SU-DHL-6 (cell line): ENCODE data around the gene ONECUT3.

ENCODE experiments used
- H2AFZ ChIP-seq: fragments of 200-600 bp; sonication (generic); 2 replicates; pipeline ENCODE4 v1.6.1; 2014; ENCODE audit warnings: low read depth, mild to moderate bottlenecking, moderate library complexity, mixed read lengths, antibody characterized with exemption, low read length; ENCODE audit not compliant: severe bottlenecking
- H3F3A ChIP-seq: fragments of 200-600 bp; shearing (Covaris generic); 2 replicates; pipeline ENCODE4 v1.6.0; 2016; ENCODE audit warnings: antibody characterized with exemption, mild to moderate bottlenecking; ENCODE audit not compliant: insufficient read depth
- H3K27ac ChIP-seq: fragments of 200-600 bp; sonication (generic); 2 replicates; pipeline ENCODE4 v1.5.1; 2016; ENCODE audit warnings: low read depth, mild to moderate bottlenecking, low read length, moderate library complexity, mixed read lengths
- H3K27me3 ChIP-seq: fragments of 200-600 bp; sonication (generic), shearing (Covaris generic); 2 replicates; pipeline ENCODE4 v1.6.0; 2014; ENCODE audit warnings: mild to moderate bottlenecking, low read length
- H3K36me3 ChIP-seq: fragments of 200-600 bp; sonication (generic); 2 replicates; pipeline ENCODE4 v1.6.1; 2014; ENCODE audit warnings: mild to moderate bottlenecking, low read length, mixed read lengths
- H3K4me2 ChIP-seq: fragments of 300-600, 200-600 bp; shearing (Covaris generic), sonication (generic); 2 replicates; pipeline ENCODE4 v1.6.0; 2014; ENCODE audit warnings: low read length, low read depth, mild to moderate bottlenecking; ENCODE audit not compliant: poor library complexity, severe bottlenecking
- H3K4me3 ChIP-seq: fragments of 200-600 bp; sonication (generic); 2 replicates; pipeline ENCODE4 v1.5.1; 2014; ENCODE audit warnings: antibody characterized with exemption, low read length, mild to moderate bottlenecking, mixed read lengths; ENCODE audit not compliant: insufficient read depth, poor library complexity, severe bottlenecking
- H3K79me2 ChIP-seq: fragments of 200-600 bp; sonication (generic); 2 replicates; pipeline ENCODE4 v1.6.1; 2014; ENCODE audit warnings: mild to moderate bottlenecking, low read length, moderate library complexity; ENCODE audit not compliant: insufficient read depth
- H3K9ac ChIP-seq: fragments of 200-600 bp; sonication (generic); 2 replicates; pipeline ENCODE4 v1.7.0; 2014; ENCODE audit warnings: mild to moderate bottlenecking, low read length
- H3K9me2 ChIP-seq: fragments of 200-600 bp; sonication (generic); replicated peaks from 2 replicates; pipeline ENCODE4 v1.6.1; 2014; ENCODE audit warnings: low read length; ENCODE audit not compliant: insufficient read depth
- H3K9me3 ChIP-seq: fragments of 200-600 bp; sonication (generic); 2 replicates; pipeline ENCODE4 v1.6.1; 2014; ENCODE audit warnings: low read length, mixed read lengths; ENCODE audit not compliant: insufficient read depth
- H4K20me1 ChIP-seq: fragments of 200-600 bp; sonication (generic); 2 replicates; pipeline ENCODE4 v1.6.1; 2014; ENCODE audit warnings: low read depth, mild to moderate bottlenecking, antibody characterized with exemption, low read length, moderate library complexity, mixed read lengths
- CTCF ChIP-seq: fragments of 200-600 bp; sonication (generic); IDR thresholded peaks from one replicate; pipeline ENCODE4 v1.5.1; 2017; ENCODE audit warnings: antibody characterized with exemption, mild to moderate bottlenecking, low read length, moderate library complexity; ENCODE audit not compliant: insufficient read depth, poor library complexity, severe bottlenecking
- EZH2phosphoT487 ChIP-seq: fragments of 200-600 bp; sonication (generic), shearing (Covaris generic); conservative IDR thresholded peaks from 2 replicates; pipeline ENCODE4 v1.6.1; 2018; ENCODE audit warnings: mild to moderate bottlenecking, antibody characterized with exemption, low read length, moderate library complexity, mixed read lengths

Gene ONECUT3

DNA sequence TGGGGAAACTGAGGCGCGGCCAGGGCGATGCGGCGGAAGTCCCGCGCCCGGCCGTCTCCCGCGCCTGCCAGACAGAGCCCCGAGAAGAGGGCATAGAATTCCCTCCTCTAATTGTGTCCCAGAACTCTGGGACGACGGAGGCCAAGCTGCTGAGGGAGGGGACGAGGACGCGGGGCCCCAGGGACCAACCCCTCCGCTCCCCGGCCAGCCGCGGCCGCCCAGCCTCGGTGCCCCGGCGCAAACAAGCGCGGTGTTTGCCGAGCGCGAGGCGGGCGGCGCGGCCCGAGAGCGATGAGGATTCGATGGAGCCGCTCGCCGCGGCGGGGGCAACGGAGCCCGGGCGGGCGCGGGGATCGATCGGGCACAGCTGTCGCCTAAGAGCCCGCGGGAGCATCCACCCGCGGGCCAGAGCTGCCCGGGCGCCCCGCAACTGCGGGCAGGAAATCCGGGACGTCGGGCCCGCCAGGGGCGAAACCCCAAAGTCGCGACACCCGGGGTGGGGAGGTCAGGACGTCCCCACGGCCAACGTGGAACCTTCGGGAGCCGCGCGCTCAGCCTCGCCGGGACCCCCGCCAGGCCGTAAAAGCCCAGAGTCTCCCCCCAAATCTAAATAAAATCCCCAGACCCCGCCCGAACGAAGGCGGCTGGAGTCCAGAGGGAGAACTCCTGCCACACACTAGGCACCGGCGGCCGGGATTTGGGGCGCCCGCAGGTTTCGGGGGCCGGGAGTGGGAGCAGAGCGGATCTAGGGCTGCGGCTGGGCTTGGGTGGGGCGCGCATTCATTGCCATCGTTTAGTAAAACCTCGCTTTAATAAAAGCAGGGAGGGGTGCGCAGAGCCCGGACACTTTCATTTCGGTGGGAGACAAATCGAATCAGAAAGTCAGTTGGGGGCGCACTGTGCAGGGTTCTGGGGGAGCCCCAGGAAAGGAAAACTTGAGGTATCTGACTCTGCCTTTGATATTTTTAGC lies 3.6 kb upstream of the ONECUT3 start:
- no peak for TF ChIP-seq EZH2phosphoT487
- no peak for TF ChIP-seq CTCF
- Histone ChIP-seq H3K79me2 (no peaks in the 10 kb centered on the region), H3K4me3 (no peak overlapping the region), H2AFZ (no peak overlapping the region), H3K4me2 (no peak overlapping the region), H4K20me1 (no peaks in the 10 kb centered on the region), H3K9ac (no peak overlapping the region), H3K9me2 (no peaks in the 10 kb centered on the region), H3K9me3 (no peaks in the 10 kb centered on the region), H3F3A (no peaks in the 10 kb centered on the region), H3K27ac (no peak overlapping the region), H3K36me3 (no peaks in the 10 kb centered on the region), H3K27me3 (no peaks in the 10 kb centered on the region)

- no peak overlapping the region for H2AFZ ChIP-seq
- H3K4me2 ChIP-seq = no peak overlapping the region
- no peaks in the 10 kb centered on the region for H3K9me2 ChIP-seq
- H3K9ac ChIP-seq = no peak overlapping the region
- H3F3A ChIP-seq = no peaks in the 10 kb centered on the region
- H4K20me1 ChIP-seq = no peaks in the 10 kb centered on the region
- H3K9me3 ChIP-seq = no peaks in the 10 kb centered on the region
- H3K79me2 ChIP-seq = no peaks in the 10 kb centered on the region
- TF ChIP-seq EZH2phosphoT487 (no peak), CTCF (no peak)
- no peaks in the 10 kb centered on the region for H3K27me3 ChIP-seq
- no peak overlapping the region for H3K4me3 ChIP-seq
- no peak overlapping the region for H3K27ac ChIP-seq
- H3K36me3 ChIP-seq = no peaks in the 10 kb centered on the region
Observed at GRCh38 chr19:1750343-1751021, 2.8 kb upstream of the ONECUT3 start.

DNA sequence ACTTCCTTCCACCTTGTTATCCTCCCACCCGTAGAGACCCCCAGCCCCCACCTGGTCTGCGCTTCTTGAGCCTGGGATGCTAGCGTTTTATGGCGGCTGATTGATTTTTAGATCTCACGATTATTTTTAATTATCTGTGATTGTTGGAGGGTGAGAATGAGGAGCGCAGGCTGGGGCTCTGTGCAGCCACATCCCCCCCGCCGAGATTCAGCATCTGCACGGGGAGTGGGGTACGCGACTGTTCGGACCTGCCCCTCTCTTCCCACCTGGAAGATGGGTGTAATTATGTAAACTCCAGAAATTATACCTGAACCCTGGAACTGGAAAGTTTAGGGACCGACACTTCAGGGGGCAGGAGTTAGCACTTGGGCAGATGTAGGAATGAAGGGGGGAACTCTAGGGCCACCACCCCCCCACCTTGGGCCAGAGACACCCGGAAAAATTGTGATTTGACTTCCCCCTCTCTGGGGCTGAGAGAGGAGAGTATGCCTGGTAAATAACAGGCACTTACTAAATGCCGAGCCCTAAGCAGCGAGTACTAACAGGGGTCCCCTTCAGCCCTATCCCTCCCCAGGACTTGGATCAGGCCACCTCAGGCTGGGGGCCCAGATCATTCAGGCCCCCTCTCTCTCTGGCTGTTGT lies 1.8 kb upstream of the ONECUT3 start:
- H3K27ac ChIP-seq = no peak overlapping the region
- H3K9me3 ChIP-seq = no peaks in the 10 kb centered on the region
- no peaks in the 10 kb centered on the region for H3K9me2 ChIP-seq
- H3K9ac ChIP-seq = no peak overlapping the region
- H4K20me1 ChIP-seq = no peaks in the 10 kb centered on the region
- no peaks in the 10 kb centered on the region for H3K27me3 ChIP-seq
- no peak overlapping the region for H3K4me3 ChIP-seq
- no peaks in the 10 kb centered on the region for H3F3A ChIP-seq
- no peaks in the 10 kb centered on the region for H3K79me2 ChIP-seq
- H3K4me2 ChIP-seq = no peak overlapping the region
- no peak for TF ChIP-seq EZH2phosphoT487
- no peak for TF ChIP-seq CTCF
- H3K36me3 ChIP-seq = no peaks in the 10 kb centered on the region
- no peak overlapping the region for H2AFZ ChIP-seq
